CD4-positive, alpha-beta T cell treated with Interleukin-2 at 100 ng/mL for 4 hours (primary cell): Measurements from ENCODE around the gene ZNF431.
A peak's percentile ranks its signal among the peaks of the same experiment; 100 is the strongest.
"Not testable (repeated sequence)": the region's sequence is repeated elsewhere in the genome, so short reads cannot be mapped to it uniquely, and the experiment has no call there.

Experiments
- DNase-seq: peaks from one replicate; pipeline ENCODE4 v3.0.0-alpha.2; 2020; ENCODE audit warnings: low spot score

Gene ZNF431

GRCh38 chr19:21147540-21147939, 5.7 kb downstream of the ZNF431 start:
- no peak for DNase-seq

GRCh38 chr19:21148681-21149080, 6.8 kb downstream of the ZNF431 start:
- DNase-seq, result no peak

- no peak for DNase-seq
Observed at GRCh38 chr19:21149877-21150276, 8.0 kb downstream of the ZNF431 start.

GRCh38 chr19:21151460-21151859, 9.6 kb downstream of the ZNF431 start:
- DNase-seq, result no peak

GRCh38 chr19:21158523-21159135, 16.8 kb downstream of the ZNF431 start:
- no peak for DNase-seq

GRCh38 chr19:21164541-21164940, 22.7 kb downstream of the ZNF431 start:
- DNase-seq, result no peak

- DNase-seq, result no peak
Observed at GRCh38 chr19:21166436-21166835, 24.6 kb downstream of the ZNF431 start.

GRCh38 chr19:21197590-21198295, 55.9 kb downstream of the ZNF431 start:
- DNase-seq, result no peak

- DNase-seq, result peak; percentile 54
Observed at GRCh38 chr19:21202865-21203494, 61.1 kb downstream of the ZNF431 start.

- no peak for DNase-seq
Observed at GRCh38 chr19:21210037-21210621, 68.3 kb downstream of the ZNF431 start.

GRCh38 chr19:21221693-21222092, 79.9 kb downstream of the ZNF431 start:
- no peak for DNase-seq

- DNase-seq, result not testable (repeated sequence)
Observed at GRCh38 chr19:21229938-21230337, 88.1 kb downstream of the ZNF431 start.

- DNase-seq, result no peak
Observed at GRCh38 chr19:21233691-21234090, 91.9 kb downstream of the ZNF431 start.

GRCh38 chr19:21236751-21237150, 94.9 kb downstream of the ZNF431 start:
- not testable (repeated sequence) for DNase-seq

- no peak for DNase-seq
Observed at GRCh38 chr19:21238670-21239069, 96.8 kb downstream of the ZNF431 start.
